SH-SY5Y (cell line): ENCODE data around the gene SLC45A2.
A peak's percentile ranks its signal among the peaks of the same experiment; 100 is the strongest.

Source experiments
- GATA2 ChIP-seq: IDR thresholded peaks from 2 replicates; pipeline ENCODE4 v1.6.1; 2011; ENCODE audit warnings: mild to moderate bottlenecking, low read depth, low read length
- GATA3 ChIP-seq: IDR thresholded peaks from 2 replicates; pipeline ENCODE4 v1.6.1; 2011; ENCODE audit warnings: low read depth, mild to moderate bottlenecking, low read length, moderate library complexity

Gene SLC45A2

DNA sequence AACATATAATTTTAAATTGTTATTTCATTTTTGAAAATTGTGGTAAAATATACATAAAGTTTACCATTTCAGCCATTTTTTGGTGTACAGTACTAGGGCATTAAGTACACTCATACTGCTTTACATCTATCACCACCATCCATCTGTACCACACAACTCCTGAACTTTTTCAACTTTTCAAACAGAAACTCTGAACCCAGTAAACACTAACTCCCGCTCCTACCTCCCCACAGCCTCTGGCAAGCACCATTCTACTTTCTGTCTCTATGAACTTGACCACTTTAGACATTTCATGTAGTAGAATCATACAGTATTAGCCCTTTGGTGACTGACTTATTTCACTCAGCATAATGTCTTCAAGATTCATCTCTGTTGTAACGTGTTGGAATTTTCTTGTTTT, 8.4 kb upstream of the SLC45A2 start:
- TF ChIP-seq GATA2 = no peak
- TF ChIP-seq GATA3 = no peak

DNA sequence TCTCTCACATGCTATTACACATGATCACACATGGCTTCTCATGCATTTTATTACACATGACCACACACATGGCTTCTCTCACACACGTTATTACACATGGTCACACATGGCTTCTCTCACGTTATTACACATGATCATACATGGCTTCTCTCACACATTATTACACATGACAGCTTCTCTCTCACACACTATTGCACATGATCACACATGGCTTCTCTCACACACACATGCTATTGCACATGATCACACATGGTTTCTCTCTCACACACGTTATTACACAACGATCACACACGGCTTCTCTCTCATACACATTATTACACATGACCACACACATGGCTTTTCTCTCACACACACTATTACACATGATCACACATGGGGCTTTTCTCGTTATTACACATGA, 954 bp upstream of the SLC45A2 start:
- TF ChIP-seq GATA2 = no peak
- no peak for TF ChIP-seq GATA3

DNA sequence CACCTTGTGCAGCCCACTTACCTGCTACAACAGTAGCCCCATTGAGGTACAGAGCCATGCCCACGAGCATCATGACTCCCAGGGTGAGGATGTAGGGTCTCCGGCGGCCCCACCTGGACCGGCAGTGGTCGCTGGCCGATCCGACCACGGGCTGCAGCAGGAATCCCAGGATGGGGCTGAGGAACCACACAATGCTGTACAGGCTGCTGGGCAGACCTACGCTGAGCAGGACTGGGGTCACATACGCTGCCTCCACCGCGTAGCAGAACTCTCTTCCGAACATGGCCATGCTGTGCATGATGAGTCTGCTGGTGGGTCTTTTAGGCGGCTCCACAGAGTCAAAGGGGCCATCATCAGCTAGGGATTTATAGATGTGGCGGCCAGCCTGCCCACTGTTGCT, 315 bp downstream of the SLC45A2 start:
- no peak for TF ChIP-seq GATA2
- no peak for TF ChIP-seq GATA3

DNA sequence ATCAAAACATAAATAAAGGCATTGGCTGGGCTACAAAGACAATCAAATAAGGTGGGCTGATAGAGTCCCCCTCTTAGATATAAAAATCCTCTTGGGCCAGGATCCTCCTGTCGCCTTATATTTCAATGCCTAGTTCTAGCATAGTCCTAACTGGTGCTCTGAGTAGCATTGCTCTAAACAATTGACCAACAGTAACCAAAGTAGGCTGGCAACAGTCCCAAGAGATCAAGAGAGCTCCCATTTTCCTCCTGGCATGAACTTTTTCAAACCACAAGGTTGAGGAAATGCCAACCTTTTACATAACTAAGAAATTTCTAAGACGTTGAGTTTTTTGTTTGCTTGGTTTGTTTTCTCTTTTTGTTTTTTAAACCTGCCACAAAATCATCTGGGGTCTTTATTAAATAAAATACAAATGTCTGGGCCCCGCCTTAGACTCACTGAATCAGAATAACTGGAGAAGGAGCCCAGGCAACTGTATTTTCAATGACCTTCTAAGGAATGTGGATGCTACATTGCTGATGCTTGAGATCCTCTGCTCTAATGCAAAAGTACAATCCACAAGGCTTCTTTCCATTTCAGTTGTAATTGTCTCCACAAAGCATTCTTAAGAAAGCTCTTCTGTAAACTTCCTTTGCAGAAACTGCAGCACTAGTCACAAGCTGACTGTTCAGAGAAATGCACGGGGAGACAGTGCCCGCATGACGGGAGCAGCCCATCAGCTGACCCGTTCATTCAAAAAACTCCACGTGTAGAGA, 2.9 kb downstream of the SLC45A2 start:
- TF ChIP-seq GATA2 = no peak
- TF ChIP-seq GATA3 = no peak

DNA sequence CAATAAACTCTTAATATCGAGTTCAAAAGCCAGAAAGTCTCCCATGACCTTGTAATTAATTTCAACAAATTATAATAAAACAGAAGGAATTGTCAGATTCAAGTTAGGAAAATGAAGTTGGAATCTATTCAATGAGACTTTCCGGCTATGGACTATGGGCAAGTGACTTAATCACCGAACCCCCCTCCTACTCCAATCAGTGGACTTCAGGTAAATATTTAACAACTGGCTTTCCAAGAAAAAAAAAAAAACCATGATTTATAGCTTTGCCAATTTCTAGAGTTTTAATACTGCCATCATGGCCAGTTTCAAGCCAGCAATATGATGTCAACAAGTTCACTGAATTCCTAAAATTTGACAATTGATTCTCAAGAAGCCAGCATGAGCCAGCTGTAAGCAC, 4.5 kb downstream of the SLC45A2 start:
- no peak for TF ChIP-seq GATA2

DNA sequence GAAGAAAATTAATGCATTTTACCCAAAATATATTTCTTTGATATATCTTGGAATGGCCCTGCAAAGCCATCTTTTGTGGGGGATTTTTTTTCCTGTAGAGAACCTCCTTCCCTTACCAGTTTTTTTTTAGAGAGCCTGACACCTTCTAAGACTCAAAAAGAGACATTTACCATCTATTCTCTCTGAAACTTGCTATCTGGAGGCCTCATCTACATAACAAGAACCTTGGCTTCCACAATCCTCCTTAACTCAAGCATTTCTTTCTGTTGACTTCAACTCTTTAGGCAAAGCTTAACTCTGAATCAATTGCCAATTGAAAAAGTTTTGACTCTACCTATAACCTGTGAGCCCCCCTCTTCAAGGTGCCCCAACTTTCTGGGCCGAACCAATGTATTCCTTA, 6.2 kb downstream of the SLC45A2 start:
- TF ChIP-seq GATA2 = no peak
- no peak for TF ChIP-seq GATA3

DNA sequence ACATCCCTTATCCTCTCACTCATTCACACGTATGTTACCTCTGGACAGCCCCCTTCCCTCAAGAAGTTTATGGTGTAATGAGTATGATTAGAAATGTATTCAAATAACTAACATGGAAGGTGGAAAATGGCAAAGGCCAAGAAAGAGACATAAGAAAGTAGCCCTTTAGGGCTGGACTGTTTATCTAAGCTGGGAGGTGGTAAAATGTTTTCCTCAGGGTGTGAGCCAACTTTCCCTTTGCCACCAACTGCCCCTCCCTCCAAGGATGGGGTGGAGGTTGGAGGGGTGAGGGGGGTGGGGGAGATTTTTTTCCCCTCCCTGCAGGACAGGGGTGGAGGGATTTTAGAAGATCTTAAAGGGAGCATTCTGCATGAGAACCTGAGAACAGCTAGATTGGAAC, 8.2 kb downstream of the SLC45A2 start:
- no peak for TF ChIP-seq GATA3
- no peak for TF ChIP-seq GATA2

DNA sequence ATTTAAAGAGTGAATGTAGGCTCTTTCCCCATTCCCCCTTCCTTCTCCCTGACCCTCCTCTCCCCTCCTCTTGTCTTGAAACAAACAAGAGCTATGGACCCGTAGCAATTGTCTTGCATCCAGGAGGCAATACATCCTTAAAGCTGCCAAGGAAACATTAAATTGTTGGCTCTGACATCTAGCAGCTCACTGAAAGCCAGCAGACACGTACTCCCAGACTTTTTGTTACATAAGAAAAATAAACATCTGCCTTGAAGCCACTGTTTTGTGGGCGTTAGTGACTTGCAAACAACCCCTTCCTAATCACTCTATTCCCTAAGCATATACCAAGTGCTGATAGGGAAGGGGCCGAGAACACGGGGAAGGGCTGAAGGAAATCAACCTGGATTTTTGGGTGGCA, 8.6 kb downstream of the SLC45A2 start:
- TF ChIP-seq GATA2 (no peak), GATA3 (no peak)

DNA sequence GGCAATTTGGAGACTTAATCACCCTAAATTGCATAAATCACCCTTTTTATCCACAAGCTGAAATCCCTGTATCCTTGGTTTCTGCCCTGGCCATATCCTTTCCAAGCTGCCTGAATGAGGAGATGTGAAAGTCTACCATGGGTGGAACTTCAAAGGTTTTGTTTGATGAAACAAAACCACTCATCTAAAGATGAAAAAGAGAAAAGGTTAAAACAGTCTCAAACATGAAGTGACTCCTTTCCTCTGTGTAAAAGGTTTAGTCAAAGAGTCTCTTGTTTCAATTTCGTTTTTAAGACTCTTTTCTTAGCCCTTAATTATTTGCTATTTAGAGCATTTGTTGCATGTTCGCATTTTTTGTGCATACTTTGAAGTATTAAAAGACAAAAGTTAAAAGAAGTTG, 11.2 kb downstream of the SLC45A2 start:
- no peak for TF ChIP-seq GATA2
- no peak for TF ChIP-seq GATA3

DNA sequence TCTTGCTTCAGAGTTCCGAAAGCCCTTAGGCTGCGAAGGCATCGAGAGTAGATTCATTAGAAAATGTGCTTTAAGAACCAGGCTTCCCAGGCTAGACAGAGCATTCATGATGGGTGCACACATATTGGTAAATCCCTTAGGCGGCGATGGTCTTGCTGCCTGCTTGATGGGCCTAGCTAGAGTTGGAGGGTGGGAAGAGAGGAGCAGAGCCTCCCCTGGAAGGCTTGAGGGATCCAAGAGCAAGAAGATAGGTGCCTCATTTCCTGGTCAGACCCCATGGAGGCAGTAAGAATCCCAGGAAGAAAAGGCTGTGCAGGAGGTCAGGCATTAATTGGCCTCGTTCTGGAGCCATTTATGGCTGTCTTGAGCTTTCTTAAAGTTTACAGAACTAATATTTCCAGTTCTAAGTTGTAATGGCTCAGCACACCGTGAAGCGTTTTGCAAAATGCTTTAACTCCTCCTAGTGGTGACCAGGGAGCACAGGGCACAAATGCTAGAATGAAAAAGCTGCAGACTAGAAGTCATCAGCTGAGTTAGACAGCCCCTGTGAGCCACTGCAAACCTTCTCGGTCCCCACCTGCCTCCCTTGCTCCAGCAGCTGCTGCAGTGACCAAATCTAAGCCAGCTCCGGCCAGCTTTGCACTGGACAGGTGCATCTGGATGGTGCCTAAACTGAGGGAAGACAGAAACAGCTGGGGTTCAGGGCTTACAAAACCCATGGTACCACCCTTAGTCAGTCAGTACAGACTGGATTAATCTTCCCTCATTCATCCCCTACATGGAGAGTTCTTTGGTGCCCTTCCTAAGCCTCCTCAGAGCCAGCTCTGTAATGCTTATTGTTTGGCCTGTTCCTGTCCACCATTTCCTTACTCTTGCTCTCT, 14.7 kb downstream of the SLC45A2 start:
- TF ChIP-seq GATA2 (no peak), GATA3 (no peak)

DNA sequence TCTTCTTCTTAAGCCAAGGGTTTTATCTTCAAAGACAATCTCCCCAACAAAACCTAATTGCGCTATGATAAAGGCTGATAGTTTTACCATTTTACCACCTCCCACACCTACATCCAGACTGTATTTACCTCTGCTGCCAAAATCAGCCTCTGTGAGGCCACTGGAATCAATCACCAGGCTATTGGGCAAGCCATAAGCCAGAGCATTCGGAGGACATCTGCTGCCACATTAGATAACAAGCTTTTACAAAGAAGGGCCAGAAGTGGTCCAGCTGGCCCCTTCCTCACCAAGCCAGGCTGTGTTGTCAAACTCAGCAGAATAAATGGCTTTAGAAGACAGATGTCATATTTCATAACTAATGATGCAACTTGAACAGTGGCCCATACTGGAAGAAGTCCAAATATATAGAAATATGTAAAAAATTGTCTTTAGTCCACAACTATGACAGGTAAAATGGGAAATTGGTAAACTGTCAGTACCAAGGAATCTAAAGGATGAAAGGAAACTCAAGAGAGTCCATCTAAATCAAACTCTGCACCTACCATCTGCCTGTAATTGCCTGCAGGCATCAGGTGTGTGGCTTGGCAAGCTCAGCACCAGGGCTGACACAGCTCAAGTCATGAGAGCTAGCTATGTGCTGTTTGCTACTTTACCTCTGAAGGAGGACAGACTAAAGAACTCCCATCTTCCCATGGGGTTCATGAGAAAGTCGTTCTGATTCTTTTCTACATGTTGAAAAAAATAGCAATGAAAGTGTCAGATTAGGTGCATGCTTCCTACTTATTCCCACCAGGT, 16.1 kb downstream of the SLC45A2 start:
- peak; percentile 52 for TF ChIP-seq GATA3
- TF ChIP-seq GATA2 = peak; percentile 73

DNA sequence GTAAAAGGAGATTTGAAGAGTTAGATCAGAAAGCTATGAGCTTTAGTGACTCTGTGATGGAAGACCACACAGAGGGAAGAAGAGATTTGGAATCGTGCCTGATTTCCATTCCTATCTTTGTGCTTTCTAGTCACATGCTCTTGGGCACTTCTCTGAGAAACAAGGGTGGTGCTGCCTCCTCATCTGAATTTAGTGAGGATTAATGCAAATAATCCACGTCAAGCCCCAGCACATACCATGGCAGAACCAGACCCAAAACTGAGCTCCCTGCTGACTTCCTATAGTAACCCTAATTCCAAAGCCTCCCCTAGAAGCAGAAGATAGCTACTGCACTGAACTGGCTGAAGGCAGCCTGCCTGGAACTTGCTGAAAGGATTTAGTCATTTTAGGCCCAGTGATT, 17.7 kb downstream of the SLC45A2 start:
- TF ChIP-seq GATA2 (no peak), GATA3 (no peak)

DNA sequence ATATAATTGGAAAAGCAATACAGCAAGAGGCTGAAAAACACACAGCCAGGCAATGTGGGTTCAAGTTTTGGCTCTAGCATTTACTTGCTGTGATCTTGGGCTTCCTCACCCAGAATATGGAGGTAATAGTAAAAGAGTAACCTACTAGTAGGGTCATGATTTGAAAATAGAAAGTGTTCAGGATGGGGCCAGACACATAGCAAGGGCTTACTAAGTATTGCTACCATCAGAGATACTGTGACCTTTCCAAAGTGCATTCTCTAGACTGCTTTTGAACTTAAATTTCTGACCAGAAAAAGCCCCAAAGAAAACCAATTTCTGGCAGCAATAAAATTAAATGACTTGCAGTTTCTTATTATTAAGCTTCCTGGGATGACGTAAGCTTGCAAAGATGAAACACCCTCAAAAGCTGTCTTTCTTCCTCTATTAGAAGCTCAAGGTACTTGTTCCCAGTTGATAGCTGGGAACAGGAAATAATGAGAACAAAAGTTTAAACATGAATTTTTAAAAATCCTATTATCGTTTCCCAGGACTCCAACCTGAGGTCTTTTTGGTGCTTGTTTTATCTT, 20.3 kb downstream of the SLC45A2 start:
- TF ChIP-seq GATA3 = no peak
- TF ChIP-seq GATA2 = no peak

DNA sequence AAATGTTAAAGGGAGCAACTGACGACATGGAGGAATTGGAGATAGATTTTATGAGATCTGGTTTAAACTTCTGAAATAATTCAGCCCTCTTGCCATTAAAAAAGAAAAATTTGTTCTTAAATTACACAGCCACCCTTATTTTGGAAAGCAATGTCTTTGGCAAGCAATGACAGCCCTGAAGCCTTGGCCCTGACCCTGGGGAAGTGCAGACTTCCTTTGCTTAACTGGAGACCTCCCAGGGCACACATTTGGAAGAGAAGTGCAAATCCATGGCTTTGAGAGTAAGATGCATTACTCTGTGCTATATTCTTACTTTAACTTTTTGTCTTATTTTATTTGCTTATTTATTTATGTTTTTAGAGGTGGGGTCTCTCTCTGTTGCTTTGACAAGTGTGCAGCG, 26.3 kb downstream of the SLC45A2 start:
- TF ChIP-seq GATA3 = no peak
- TF ChIP-seq GATA2 = no peak
